Measurements from ENCODE around the gene IER2. TPM values are rescaled to one million over a fixed set of nuclear protein-coding genes. Genes with fewer than 3 reads are reported as not detected.
"Not testable (repeated sequence)": the region's sequence is repeated elsewhere in the genome, so short reads cannot be mapped to it uniquely, and the experiment has no call there.

The IER2 gene
- total RNA-seq, 6 donors from 2014 or later: 94.3 to 246 (median 129) TPM

- DNase-seq (no peak), ATAC-seq (ENCODE audit: low FRiP score in 2 of 2) (no peak)
- Histone ChIP-seq H3K4me3 (no peak overlapping the region), H3K9me3 (no peaks in the 10 kb centered on the region), H3K36me3 (peaks cover 13 to 72% (median 57%) of the 10 kb centered on the region in 4 donors), H3K4me1 (peaks cover 3 to 22% (median 17%) of the 10 kb centered on the region in 4 donors), H3K27ac (peak overlapping the region in 1 of 4 donors; percentile 7), H3K27me3 (no peaks in the 10 kb centered on the region)
- 67 to 78% methylated on average over 3 to 11 of the region's 11 CpGs for WGBS, 2 donors
- TF ChIP-seq POLR2AphosphoS5 (IDR thresholded peaks at IDR 0.05): no peak
- TF ChIP-seq POLR2A (IDR thresholded peaks at IDR 0.05): no peak
- no peak for TF ChIP-seq CTCF (IDR thresholded peaks at IDR 0.05)
- TF ChIP-seq EP300 (IDR thresholded peaks at IDR 0.05): no peak
These were observed 10.4 kb upstream of the IER2 start for GRCh38 chr19:13139633-13140311.

- Histone ChIP-seq H3K27me3 (no peaks in the 10 kb centered on the region), H3K4me3 (no peak overlapping the region), H3K9me3 (no peaks in the 10 kb centered on the region), H3K27ac (peak overlapping the region; percentile 30 to 100 (median 65)), H3K36me3 (peaks cover 2 to 21% (median 20%) of the 10 kb centered on the region in 4 donors), H3K4me1 (peaks cover 10 to 41% (median 21%) of the 10 kb centered on the region in 4 donors)
- 71 to 80% methylated on average over 15 to 16 of the region's 16 CpGs for WGBS, 2 donors
- peak in 1 of 2 donors; percentile 67 for DNase-seq
- ATAC-seq (ENCODE audit: low FRiP score in 2 of 2): no peak
- TF ChIP-seq POLR2A (IDR thresholded peaks at IDR 0.05) (no peak), POLR2AphosphoS5 (IDR thresholded peaks at IDR 0.05) (peak; percentile 36 to 42)
These were observed 3.2 kb upstream of the IER2 start for GRCh38 chr19:13146763-13147563.

GRCh38 chr19:13149173-13149627 lies 1.0 kb upstream of the IER2 start:
- not testable (repeated sequence) for H3K27me3 ChIP-seq; DNase-seq; H3K9me3 ChIP-seq; ATAC-seq (ENCODE audit: low FRiP score in 2 of 2)
- 23 to 24% methylated on average over 17 of the region's 17 CpGs for WGBS, 2 donors
- Histone ChIP-seq H3K27ac (peak overlapping the region; percentile 98 to 100 (median 99)), H3K36me3 (peaks cover 2 to 20% (median 14%) of the 10 kb centered on the region in 4 donors), H3K4me3 (peak overlapping the region; percentile 79 to 99 (median 88)), H3K4me1 (peaks cover 10 to 33% (median 19%) of the 10 kb centered on the region in 4 donors)
- peak in 1 of 2 donors; percentile 5 for TF ChIP-seq POLR2AphosphoS5 (IDR thresholded peaks at IDR 0.05)

- peaks cover 2 to 19% (median 9%) of the 10 kb centered on the region in 4 donors for H3K36me3 ChIP-seq
These were observed 504 bp upstream of the IER2 start for GRCh38 chr19:13149628-13150186.

GRCh38 chr19:13150931-13151604 lies 857 bp downstream of the IER2 start:
- Histone ChIP-seq H3K4me1 (peaks cover 13 to 48% (median 30%) of the 10 kb centered on the region in 4 donors), H3K27ac (peak overlapping the region; percentile 98 to 100 (median 99)), H3K4me3 (peak overlapping the region; percentile 59 to 99 (median 84)), H3K36me3 (peaks cover 0 to 10% (median 0%) of the 10 kb centered on the region in 4 donors), H3K27me3 (no peaks in the 10 kb centered on the region), H3K9me3 (no peaks in the 10 kb centered on the region)
- WGBS, 2 donors: 0 to 1% methylated on average over 25 to 34 of the region's 34 CpGs
- TF ChIP-seq POLR2A (IDR thresholded peaks at IDR 0.05) (no peak), CTCF (IDR thresholded peaks at IDR 0.05) (no peak), EP300 (IDR thresholded peaks at IDR 0.05) (no peak), POLR2AphosphoS5 (IDR thresholded peaks at IDR 0.05) (no peak)
- ATAC-seq (ENCODE audit: low FRiP score in 2 of 2) (no peak), DNase-seq (peak in 1 of 2 donors; percentile 73)

More at GRCh38 chr19:13149628-13150186, 504 bp upstream of the IER2 start:
- Histone ChIP-seq H3K4me1 (peaks cover 10 to 35% (median 19%) of the 10 kb centered on the region in 4 donors), H3K4me3 (peak overlapping the region; percentile 79 to 99 (median 88)), H3K27ac (peak overlapping the region; percentile 98 to 100 (median 99)), H3K9me3 (no peaks in the 10 kb centered on the region), H3K27me3 (no peaks in the 10 kb centered on the region)
- ATAC-seq (ENCODE audit: low FRiP score in 2 of 2) (peak in 1 of 2 donors; percentile 0), DNase-seq (peak; percentile 75 to 92)
- TF ChIP-seq POLR2A (IDR thresholded peaks at IDR 0.05) (peak in 1 of 4 donors; percentile 43), EP300 (IDR thresholded peaks at IDR 0.05) (no peak)
- 0% methylated on average over 2 of the region's 46 CpGs; no CpG with 5 or more reads in 1 of the 2 donors for WGBS, 2 donors
